ENCODE data around the gene DLG2.
"Not testable (repeated sequence)": the region's sequence is repeated elsewhere in the genome, so short reads cannot be mapped to it uniquely, and the experiment has no call there.

The DLG2 gene

GRCh38 chr11:84833488-84834088 is 793.6 kb downstream of the DLG2 start:
- DNase-seq (ENCODE audit: low read depth) = no peak

GRCh38 chr11:84830372-84830771 is 796.8 kb downstream of the DLG2 start:
- no peak for DNase-seq (ENCODE audit: low read depth)

GRCh38 chr11:84829162-84829561 is 798.0 kb downstream of the DLG2 start:
- DNase-seq (ENCODE audit: low read depth) = no peak

- DNase-seq (ENCODE audit: low read depth) = no peak
These were observed 798.5 kb downstream of the DLG2 start for GRCh38 chr11:84828616-84829015.

GRCh38 chr11:84825106-84825660 is 802.0 kb downstream of the DLG2 start:
- DNase-seq (ENCODE audit: low read depth) = no peak

- DNase-seq (ENCODE audit: low read depth) = no peak
These were observed 802.5 kb downstream of the DLG2 start for GRCh38 chr11:84824624-84825023.

GRCh38 chr11:84819537-84819936 is 807.6 kb downstream of the DLG2 start:
- DNase-seq (ENCODE audit: low read depth) = no peak

- no peak for DNase-seq (ENCODE audit: low read depth)
These were observed 808.0 kb downstream of the DLG2 start for GRCh38 chr11:84819128-84819527.

- DNase-seq (ENCODE audit: low read depth) = peak; percentile 90
These were observed 809.1 kb downstream of the DLG2 start for GRCh38 chr11:84817998-84818397.

GRCh38 chr11:84812471-84812969 is 814.6 kb downstream of the DLG2 start:
- DNase-seq (ENCODE audit: low read depth) = no peak

- DNase-seq (ENCODE audit: low read depth) = no peak
These were observed 820.8 kb downstream of the DLG2 start for GRCh38 chr11:84806354-84806753.

- DNase-seq (ENCODE audit: low read depth) = no peak
These were observed 823.1 kb downstream of the DLG2 start for GRCh38 chr11:84804041-84804440.

GRCh38 chr11:84800755-84801346 is 826.3 kb downstream of the DLG2 start:
- DNase-seq (ENCODE audit: low read depth) = no peak

GRCh38 chr11:84799112-84799511 is 828.0 kb downstream of the DLG2 start:
- no peak for DNase-seq (ENCODE audit: low read depth)

- DNase-seq (ENCODE audit: low read depth) = no peak
These were observed 831.4 kb downstream of the DLG2 start for GRCh38 chr11:84795698-84796097.

- no peak for DNase-seq (ENCODE audit: low read depth)
These were observed 832.3 kb downstream of the DLG2 start for GRCh38 chr11:84794663-84795443.

GRCh38 chr11:84793318-84793717 is 833.8 kb downstream of the DLG2 start:
- no peak for DNase-seq (ENCODE audit: low read depth)

GRCh38 chr11:84790849-84791427 is 836.2 kb downstream of the DLG2 start:
- DNase-seq (ENCODE audit: low read depth) = no peak

GRCh38 chr11:84788220-84788619 is 838.9 kb downstream of the DLG2 start:
- DNase-seq (ENCODE audit: low read depth) = no peak

- DNase-seq (ENCODE audit: low read depth) = not testable (repeated sequence)
These were observed 843.0 kb downstream of the DLG2 start for GRCh38 chr11:84784158-84784557.

GRCh38 chr11:84780689-84781293 is 846.4 kb downstream of the DLG2 start:
- DNase-seq (ENCODE audit: low read depth) = peak; percentile 18

GRCh38 chr11:84775503-84775902 is 851.6 kb downstream of the DLG2 start:
- DNase-seq (ENCODE audit: low read depth) = no peak
